Measurements from ENCODE around the gene GAL3ST1.
"Not testable (repeated sequence)": the region's sequence is repeated elsewhere in the genome, so short reads cannot be mapped to it uniquely, and the experiment has no call there.

GAL3ST1 gene

GRCh38 chr22:30574997-30575671, 669 bp upstream of the GAL3ST1 start:
- peaks cover 10% of the 10 kb centered on the region for H3K4me1 ChIP-seq (ENCODE audit: control insufficient read depth, insufficient read depth, low read length)
- H3K4me3 ChIP-seq (ENCODE audit: low read length), result no peak overlapping the region
- H3K9ac ChIP-seq (ENCODE audit: low read length), result no peak overlapping the region
- peaks cover 11% of the 10 kb centered on the region for H3K27me3 ChIP-seq (replicated peaks; ENCODE audit: control insufficient read depth, insufficient read depth, low read length)
- peaks cover 47% of the 10 kb centered on the region for H3K36me3 ChIP-seq (ENCODE audit: control insufficient read depth, insufficient read depth, low read length, severe bottlenecking)
- no peaks in the 10 kb centered on the region for H3K9me3 ChIP-seq (ENCODE audit: control insufficient read depth, low read length)
- DNase-seq (ENCODE audit: low read depth), result no peak

- no peak for DNase-seq (ENCODE audit: low read depth)
Measured at GRCh38 chr22:30573594-30574094, 821 bp downstream of the GAL3ST1 start.

DNA sequence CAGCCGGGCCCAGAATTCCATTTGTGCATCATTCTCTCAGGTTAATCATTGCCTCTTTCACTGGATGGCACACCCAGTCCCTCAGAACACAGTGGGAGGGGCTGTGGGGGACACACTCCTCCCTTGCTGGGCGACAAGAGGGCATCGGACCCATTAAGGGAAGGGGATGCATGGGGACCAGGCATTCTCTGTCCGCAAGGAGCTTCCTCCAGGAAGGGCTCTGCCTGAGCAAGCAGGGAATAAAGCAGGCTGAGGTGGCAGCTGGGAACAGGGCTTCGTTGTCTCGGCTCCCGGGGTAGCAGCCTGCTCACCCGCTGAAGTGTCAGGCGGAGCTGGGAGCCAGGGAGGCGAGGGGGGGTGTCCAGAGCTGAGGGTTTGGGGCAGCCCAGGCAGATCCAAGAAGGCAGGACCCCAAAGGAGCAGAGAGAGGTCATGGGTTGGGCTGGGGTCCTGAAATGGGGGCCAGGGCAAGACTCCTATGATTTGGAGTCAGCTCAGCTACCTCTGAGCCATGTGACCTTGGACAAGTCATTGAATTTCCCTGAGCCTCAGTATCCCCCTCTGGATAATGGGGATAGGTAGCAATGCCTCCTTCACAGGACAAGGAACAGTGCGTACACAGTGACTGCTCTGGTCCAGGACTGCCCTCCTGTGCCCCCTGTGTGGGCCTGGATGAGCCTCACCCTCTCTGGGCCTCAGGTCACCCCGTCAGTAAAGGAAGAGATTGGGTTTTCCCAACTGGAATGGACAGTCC, 1.4 kb downstream of the GAL3ST1 start:
- H3K9me3 ChIP-seq (ENCODE audit: control insufficient read depth, low read length), result no peaks in the 10 kb centered on the region
- H3K4me3 ChIP-seq (ENCODE audit: low read length), result no peak overlapping the region
- H3K4me1 ChIP-seq (ENCODE audit: control insufficient read depth, insufficient read depth, low read length), result peaks cover 10% of the 10 kb centered on the region
- DNase-seq (ENCODE audit: low read depth), result no peak
- peaks cover 25% of the 10 kb centered on the region for H3K36me3 ChIP-seq (ENCODE audit: control insufficient read depth, insufficient read depth, low read length, severe bottlenecking)
- no peak overlapping the region for H3K9ac ChIP-seq (ENCODE audit: low read length)
- H3K27me3 ChIP-seq (replicated peaks; ENCODE audit: control insufficient read depth, insufficient read depth, low read length), result peaks cover 18% of the 10 kb centered on the region

More at GRCh38 chr22:30573594-30574094, 821 bp downstream of the GAL3ST1 start:
- no peak overlapping the region for H3K4me3 ChIP-seq (ENCODE audit: low read length)
- peaks cover 11% of the 10 kb centered on the region for H3K27me3 ChIP-seq (replicated peaks; ENCODE audit: control insufficient read depth, insufficient read depth, low read length)
- H3K9me3 ChIP-seq (ENCODE audit: control insufficient read depth, low read length), result no peaks in the 10 kb centered on the region
- peaks cover 32% of the 10 kb centered on the region for H3K36me3 ChIP-seq (ENCODE audit: control insufficient read depth, insufficient read depth, low read length, severe bottlenecking)
- peaks cover 10% of the 10 kb centered on the region for H3K4me1 ChIP-seq (ENCODE audit: control insufficient read depth, insufficient read depth, low read length)
- no peak overlapping the region for H3K9ac ChIP-seq (ENCODE audit: low read length)

DNA sequence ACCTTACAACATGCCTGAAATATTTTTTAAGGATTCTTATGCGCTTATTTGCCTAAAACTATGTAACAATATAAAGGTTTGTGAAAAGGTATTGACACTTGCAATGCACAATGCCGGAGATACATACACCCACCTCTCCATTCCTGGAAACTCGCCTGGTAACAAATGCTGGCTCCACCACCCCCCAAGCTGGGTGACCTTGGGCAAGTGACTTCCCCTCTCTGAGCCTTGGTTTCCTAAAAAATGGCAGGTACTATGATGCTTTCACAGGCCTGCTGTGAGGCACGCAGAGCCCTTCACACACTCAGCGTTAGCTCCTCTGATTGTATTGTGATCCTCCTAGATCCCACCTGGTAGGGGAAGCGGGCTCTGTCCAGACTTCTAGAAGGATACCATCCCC, 2.3 kb downstream of the GAL3ST1 start:
- no peak overlapping the region for H3K4me3 ChIP-seq (ENCODE audit: low read length)
- no peak for DNase-seq (ENCODE audit: low read depth)
- H3K9ac ChIP-seq (ENCODE audit: low read length), result no peak overlapping the region
- H3K36me3 ChIP-seq (ENCODE audit: control insufficient read depth, insufficient read depth, low read length, severe bottlenecking), result peaks cover 17% of the 10 kb centered on the region
- peaks cover 10% of the 10 kb centered on the region for H3K4me1 ChIP-seq (ENCODE audit: control insufficient read depth, insufficient read depth, low read length)
- no peaks in the 10 kb centered on the region for H3K9me3 ChIP-seq (ENCODE audit: control insufficient read depth, low read length)
- H3K27me3 ChIP-seq (replicated peaks; ENCODE audit: control insufficient read depth, insufficient read depth, low read length), result peaks cover 20% of the 10 kb centered on the region

- Histone ChIP-seq H3K36me3 (ENCODE audit: control insufficient read depth, insufficient read depth, low read length, severe bottlenecking) (no peaks in the 10 kb centered on the region), H3K27me3 (replicated peaks; ENCODE audit: control insufficient read depth, insufficient read depth, low read length) (peaks cover 32% of the 10 kb centered on the region), H3K4me1 (ENCODE audit: control insufficient read depth, insufficient read depth, low read length) (peaks cover 7% of the 10 kb centered on the region), H3K9ac (ENCODE audit: low read length) (no peak overlapping the region), H3K9me3 (ENCODE audit: control insufficient read depth, low read length) (no peaks in the 10 kb centered on the region), H3K4me3 (ENCODE audit: low read length) (no peak overlapping the region)
- DNase-seq (ENCODE audit: low read depth), result no peak
Measured at GRCh38 chr22:30569674-30570202, 4.7 kb downstream of the GAL3ST1 start.

DNA sequence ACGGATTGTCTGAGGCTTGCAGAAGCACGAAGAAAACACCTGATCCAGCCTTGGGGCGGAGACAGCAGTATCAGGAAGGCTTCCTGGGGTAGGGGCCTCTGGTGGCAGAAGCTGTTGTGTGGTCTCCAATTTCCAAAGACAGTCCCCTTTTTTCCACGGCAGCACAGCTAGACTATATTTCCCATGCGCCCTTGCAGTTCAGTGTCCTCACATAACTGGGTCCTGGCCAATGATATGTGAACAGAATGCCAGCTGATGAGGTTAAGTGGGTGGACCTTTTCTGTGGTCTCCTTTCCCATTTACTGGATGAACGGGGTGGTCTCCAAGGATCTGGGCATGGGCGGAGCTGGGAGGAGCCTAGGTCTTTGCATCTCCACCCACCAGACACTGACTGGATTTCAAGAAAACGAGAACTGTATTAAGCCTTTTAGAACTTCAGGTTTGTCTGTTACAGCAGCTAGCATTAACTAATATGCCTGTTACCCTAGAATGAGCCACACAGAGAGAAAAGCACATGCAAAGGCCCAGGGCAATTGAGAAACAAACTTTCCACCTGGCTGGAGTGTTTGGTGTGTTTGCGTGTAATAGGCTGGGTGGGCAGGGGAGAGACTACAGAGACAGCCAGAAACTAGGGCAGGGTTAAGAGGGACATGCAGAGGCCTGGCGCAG, 6.2 kb downstream of the GAL3ST1 start:
- no peaks in the 10 kb centered on the region for H3K9me3 ChIP-seq (ENCODE audit: control insufficient read depth, low read length)
- no peak for DNase-seq (ENCODE audit: low read depth)

DNA sequence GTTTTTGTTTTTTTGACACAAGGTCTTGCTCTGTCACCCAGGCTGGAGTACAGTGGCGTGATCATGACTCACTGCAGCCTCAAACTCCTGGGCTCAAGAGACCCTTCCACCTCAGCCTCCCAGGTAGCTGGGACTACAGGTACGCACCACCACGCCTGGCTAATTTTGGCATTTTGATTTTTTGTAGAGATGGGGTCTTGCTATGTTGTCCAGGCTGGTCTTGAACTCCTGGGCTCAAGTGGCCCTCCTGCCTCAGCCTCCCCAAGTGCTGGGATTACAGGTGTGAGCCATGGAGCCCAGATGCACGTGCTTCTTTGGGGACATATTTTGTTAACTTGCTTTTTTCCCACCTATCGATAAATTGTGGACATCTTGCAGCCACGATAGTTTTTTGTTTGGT, 7.2 kb downstream of the GAL3ST1 start:
- not testable (repeated sequence) for DNase-seq (ENCODE audit: low read depth); H3K4me1 ChIP-seq (ENCODE audit: control insufficient read depth, insufficient read depth, low read length); H3K36me3 ChIP-seq (ENCODE audit: control insufficient read depth, insufficient read depth, low read length, severe bottlenecking); H3K9ac ChIP-seq (ENCODE audit: low read length); H3K9me3 ChIP-seq (ENCODE audit: control insufficient read depth, low read length); H3K4me3 ChIP-seq (ENCODE audit: low read length)
- peaks cover 39% of the 10 kb centered on the region for H3K27me3 ChIP-seq (replicated peaks; ENCODE audit: control insufficient read depth, insufficient read depth, low read length)

More for the DNA sequence above, 6.2 kb downstream of the GAL3ST1 start:
- H3K4me1 ChIP-seq (ENCODE audit: control insufficient read depth, insufficient read depth, low read length), result peaks cover 7% of the 10 kb centered on the region
- H3K27me3 ChIP-seq (replicated peaks; ENCODE audit: control insufficient read depth, insufficient read depth, low read length), result peaks cover 37% of the 10 kb centered on the region
- no peak overlapping the region for H3K4me3 ChIP-seq (ENCODE audit: low read length)
- no peak overlapping the region for H3K9ac ChIP-seq (ENCODE audit: low read length)
- H3K36me3 ChIP-seq (ENCODE audit: control insufficient read depth, insufficient read depth, low read length, severe bottlenecking), result no peaks in the 10 kb centered on the region

- no peak for DNase-seq (ENCODE audit: low read depth)
- Histone ChIP-seq H3K4me3 (ENCODE audit: low read length) (no peak overlapping the region), H3K4me1 (ENCODE audit: control insufficient read depth, insufficient read depth, low read length) (peaks cover 6% of the 10 kb centered on the region)
Measured at GRCh38 chr22:30566125-30566524, 8.3 kb downstream of the GAL3ST1 start.

DNA sequence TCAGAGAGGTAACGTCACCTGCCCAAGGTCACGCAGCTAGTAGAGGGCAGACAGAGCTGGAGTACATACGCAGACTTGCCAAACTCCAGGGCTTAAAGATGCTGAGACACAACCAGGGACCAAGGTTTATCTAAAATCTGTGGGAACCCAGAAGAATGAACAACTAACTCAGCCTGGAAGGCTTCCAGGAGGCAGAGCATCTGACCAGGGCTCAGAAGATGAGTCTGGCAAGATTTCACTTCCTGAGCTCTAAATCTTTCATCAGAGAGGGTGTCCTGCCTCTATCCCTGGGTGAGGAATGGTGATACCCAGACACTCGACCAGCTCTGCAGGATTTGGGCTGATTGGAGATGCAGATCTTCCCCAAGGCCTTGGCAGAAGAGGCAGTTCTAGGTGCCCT, 9.1 kb downstream of the GAL3ST1 start:
- Histone ChIP-seq H3K27me3 (replicated peaks; ENCODE audit: control insufficient read depth, insufficient read depth, low read length) (peaks cover 42% of the 10 kb centered on the region), H3K36me3 (ENCODE audit: control insufficient read depth, insufficient read depth, low read length, severe bottlenecking) (no peaks in the 10 kb centered on the region), H3K4me1 (ENCODE audit: control insufficient read depth, insufficient read depth, low read length) (no peaks in the 10 kb centered on the region), H3K4me3 (ENCODE audit: low read length) (no peak overlapping the region), H3K9me3 (ENCODE audit: control insufficient read depth, low read length) (no peaks in the 10 kb centered on the region), H3K9ac (ENCODE audit: low read length) (no peak overlapping the region)
- DNase-seq (ENCODE audit: low read depth), result no peak

More at GRCh38 chr22:30566125-30566524, 8.3 kb downstream of the GAL3ST1 start:
- Histone ChIP-seq H3K36me3 (ENCODE audit: control insufficient read depth, insufficient read depth, low read length, severe bottlenecking) (no peaks in the 10 kb centered on the region), H3K9me3 (ENCODE audit: control insufficient read depth, low read length) (no peaks in the 10 kb centered on the region), H3K9ac (ENCODE audit: low read length) (no peak overlapping the region), H3K27me3 (replicated peaks; ENCODE audit: control insufficient read depth, insufficient read depth, low read length) (peaks cover 43% of the 10 kb centered on the region)

DNA sequence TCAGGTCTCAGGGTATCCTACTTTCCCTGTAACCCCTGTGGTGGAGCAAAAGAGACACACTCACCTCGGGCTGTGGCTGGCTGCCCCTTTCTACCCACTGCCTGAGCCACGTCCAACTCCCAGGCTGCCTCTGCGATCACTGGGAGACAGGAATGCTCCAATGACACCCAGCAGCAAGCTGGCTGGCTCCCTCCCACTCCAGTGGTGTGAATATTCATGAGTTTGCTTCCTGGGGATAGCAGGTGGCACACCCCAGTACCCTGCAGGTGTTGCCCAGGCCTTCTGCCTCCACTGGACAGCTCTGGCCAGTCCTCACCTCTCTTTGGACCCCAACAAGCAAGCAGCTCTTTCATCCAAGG, 9.7 kb downstream of the GAL3ST1 start:
- no peaks in the 10 kb centered on the region for H3K4me1 ChIP-seq (ENCODE audit: control insufficient read depth, insufficient read depth, low read length)
- no peak for DNase-seq (ENCODE audit: low read depth)
- H3K27me3 ChIP-seq (replicated peaks; ENCODE audit: control insufficient read depth, insufficient read depth, low read length), result peaks cover 42% of the 10 kb centered on the region
- no peaks in the 10 kb centered on the region for H3K9me3 ChIP-seq (ENCODE audit: control insufficient read depth, low read length)
- no peaks in the 10 kb centered on the region for H3K36me3 ChIP-seq (ENCODE audit: control insufficient read depth, insufficient read depth, low read length, severe bottlenecking)
- no peak overlapping the region for H3K9ac ChIP-seq (ENCODE audit: low read length)
- no peak overlapping the region for H3K4me3 ChIP-seq (ENCODE audit: low read length)
